BE2C (cell line): Measurements from ENCODE around the gene SIX4.
"Not testable (repeated sequence)": the region's sequence is repeated elsewhere in the genome, so short reads cannot be mapped to it uniquely, and the experiment has no call there.

ENCODE experiments used
- DNase-seq: peaks from one replicate; pipeline ENCODE4 v3.0.0-alpha.2; 2020
- H3K27me3 ChIP-seq: fragments of 250-450 bp; sonication (Bioruptor Pico); 2 replicates; pipeline ENCODE4 v1.5.1; 2020; ENCODE audit warnings: mild to moderate bottlenecking
- H3K36me3 ChIP-seq: fragments of 250-450 bp; sonication (Bioruptor Pico); 2 replicates; pipeline ENCODE4 v1.5.1; 2020; ENCODE audit warnings: mild to moderate bottlenecking
- H3K4me1 ChIP-seq: fragments of 250-450 bp; sonication (Bioruptor Pico); 2 replicates; pipeline ENCODE4 v1.5.1; 2020
- H3K4me3 ChIP-seq: 2 replicates; pipeline ENCODE4 v1.5.1; 2011; ENCODE audit warnings: low read depth, low read length
- H3K9me3 ChIP-seq: fragments of 250-450 bp; sonication (Bioruptor Pico); 2 replicates; pipeline ENCODE4 v1.5.1; 2020
- TF ChIP-seq, protein P1 (sequence below): IDR thresholded peaks from 2 replicates; pipeline ENCODE4 v1.5.1; 2012; ENCODE audit warnings: mild to moderate bottlenecking, low read depth, low read length

Gene SIX4

DNA sequence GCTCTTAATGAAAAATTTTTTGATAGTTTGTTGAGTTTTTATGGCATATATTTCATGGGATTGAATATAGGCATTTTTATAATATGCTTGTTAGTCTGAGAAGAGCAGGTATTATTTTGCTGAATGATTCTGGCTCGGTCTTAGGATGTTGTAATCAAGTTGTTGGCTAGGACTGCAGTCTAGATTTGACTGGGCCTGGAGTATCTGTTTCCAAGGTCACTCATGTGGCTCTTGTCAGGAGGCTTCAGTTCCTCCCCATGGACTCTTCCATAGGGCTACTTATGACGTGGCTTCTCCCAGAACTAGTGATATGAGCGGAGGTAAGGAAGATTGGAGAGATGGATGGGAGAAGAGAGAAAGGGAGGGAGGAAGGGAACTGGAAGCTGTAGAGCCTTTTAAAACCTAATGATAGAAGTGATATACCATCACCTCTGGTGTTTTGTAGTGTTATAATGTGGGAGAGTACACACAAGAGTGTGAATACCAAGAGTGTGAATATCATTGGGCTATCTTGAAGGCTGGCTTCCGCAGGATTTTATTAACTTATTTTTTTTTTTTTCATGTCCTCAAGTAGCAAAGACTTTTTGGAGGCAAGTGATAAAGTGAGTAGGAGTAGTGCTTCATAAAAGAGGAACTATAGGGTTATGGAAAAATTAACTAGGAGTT lies 14.8 kb upstream of the SIX4 start:
- TF ChIP-seq, protein P1, sequence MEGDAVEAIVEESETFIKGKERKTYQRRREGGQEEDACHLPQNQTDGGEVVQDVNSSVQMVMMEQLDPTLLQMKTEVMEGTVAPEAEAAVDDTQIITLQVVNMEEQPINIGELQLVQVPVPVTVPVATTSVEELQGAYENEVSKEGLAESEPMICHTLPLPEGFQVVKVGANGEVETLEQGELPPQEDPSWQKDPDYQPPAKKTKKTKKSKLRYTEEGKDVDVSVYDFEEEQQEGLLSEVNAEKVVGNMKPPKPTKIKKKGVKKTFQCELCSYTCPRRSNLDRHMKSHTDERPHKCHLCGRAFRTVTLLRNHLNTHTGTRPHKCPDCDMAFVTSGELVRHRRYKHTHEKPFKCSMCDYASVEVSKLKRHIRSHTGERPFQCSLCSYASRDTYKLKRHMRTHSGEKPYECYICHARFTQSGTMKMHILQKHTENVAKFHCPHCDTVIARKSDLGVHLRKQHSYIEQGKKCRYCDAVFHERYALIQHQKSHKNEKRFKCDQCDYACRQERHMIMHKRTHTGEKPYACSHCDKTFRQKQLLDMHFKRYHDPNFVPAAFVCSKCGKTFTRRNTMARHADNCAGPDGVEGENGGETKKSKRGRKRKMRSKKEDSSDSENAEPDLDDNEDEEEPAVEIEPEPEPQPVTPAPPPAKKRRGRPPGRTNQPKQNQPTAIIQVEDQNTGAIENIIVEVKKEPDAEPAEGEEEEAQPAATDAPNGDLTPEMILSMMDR: no peak
- Histone ChIP-seq H3K27me3 (no peaks in the 10 kb centered on the region), H3K4me1 (no peaks in the 10 kb centered on the region), H3K9me3 (no peaks in the 10 kb centered on the region), H3K36me3 (no peaks in the 10 kb centered on the region), H3K4me3 (no peak overlapping the region)
- no peak for DNase-seq

DNA sequence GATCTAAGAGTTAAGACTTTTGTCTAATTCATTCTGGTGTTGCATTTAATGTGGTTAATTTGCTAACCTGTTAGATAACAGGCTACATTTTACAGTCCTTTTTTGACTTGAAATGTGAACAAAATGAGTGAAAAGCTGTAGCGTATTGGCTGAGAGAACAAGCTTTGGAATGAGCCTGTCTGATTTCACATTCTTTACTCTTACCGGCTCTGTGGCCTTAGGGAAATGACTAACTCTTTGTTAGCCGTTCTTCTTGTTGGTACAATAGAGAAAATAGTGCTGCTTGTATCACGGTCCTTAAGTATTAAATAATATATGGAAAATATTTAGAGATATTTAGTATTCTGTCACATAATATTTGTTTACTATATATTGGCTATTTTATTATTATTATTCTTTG lies 12.3 kb upstream of the SIX4 start:
- Histone ChIP-seq H3K27me3 (0 out of 2 replicates have a peak, but pooled peaks cover 3% of the 10 kb centered on the region), H3K9me3 (no peaks in the 10 kb centered on the region), H3K4me3 (peak overlapping the region; percentile 99), H3K36me3 (no peaks in the 10 kb centered on the region), H3K4me1 (no peaks in the 10 kb centered on the region)
- TF ChIP-seq, protein P1: no peak
- DNase-seq: no peak

DNA sequence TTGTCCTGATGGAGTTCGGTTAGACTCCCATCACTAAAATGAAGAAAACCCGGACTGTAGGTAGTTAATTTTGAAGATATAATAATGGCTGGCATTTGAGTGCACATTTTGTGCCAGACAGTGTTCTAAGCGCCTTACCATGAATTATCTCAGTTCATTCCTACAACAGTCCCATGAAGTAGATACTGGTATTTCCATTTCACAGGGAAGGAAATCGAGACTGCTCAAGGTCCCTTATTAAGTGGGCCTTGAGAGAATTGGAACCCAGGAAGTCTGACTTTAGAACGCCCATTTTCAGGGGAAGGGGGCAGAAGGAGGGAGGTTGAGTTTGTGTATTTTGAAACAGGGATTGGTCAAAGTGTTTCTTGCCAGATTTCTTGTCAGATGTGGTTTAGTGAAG lies 11.3 kb upstream of the SIX4 start:
- H3K27me3 ChIP-seq: 0 out of 2 replicates have a peak, but pooled peaks cover 3% of the 10 kb centered on the region
- H3K9me3 ChIP-seq: no peaks in the 10 kb centered on the region
- TF ChIP-seq, protein P1: no peak
- peak overlapping the region; percentile 99 for H3K4me3 ChIP-seq
- no peak for DNase-seq
- H3K36me3 ChIP-seq: no peaks in the 10 kb centered on the region
- no peaks in the 10 kb centered on the region for H3K4me1 ChIP-seq

DNA sequence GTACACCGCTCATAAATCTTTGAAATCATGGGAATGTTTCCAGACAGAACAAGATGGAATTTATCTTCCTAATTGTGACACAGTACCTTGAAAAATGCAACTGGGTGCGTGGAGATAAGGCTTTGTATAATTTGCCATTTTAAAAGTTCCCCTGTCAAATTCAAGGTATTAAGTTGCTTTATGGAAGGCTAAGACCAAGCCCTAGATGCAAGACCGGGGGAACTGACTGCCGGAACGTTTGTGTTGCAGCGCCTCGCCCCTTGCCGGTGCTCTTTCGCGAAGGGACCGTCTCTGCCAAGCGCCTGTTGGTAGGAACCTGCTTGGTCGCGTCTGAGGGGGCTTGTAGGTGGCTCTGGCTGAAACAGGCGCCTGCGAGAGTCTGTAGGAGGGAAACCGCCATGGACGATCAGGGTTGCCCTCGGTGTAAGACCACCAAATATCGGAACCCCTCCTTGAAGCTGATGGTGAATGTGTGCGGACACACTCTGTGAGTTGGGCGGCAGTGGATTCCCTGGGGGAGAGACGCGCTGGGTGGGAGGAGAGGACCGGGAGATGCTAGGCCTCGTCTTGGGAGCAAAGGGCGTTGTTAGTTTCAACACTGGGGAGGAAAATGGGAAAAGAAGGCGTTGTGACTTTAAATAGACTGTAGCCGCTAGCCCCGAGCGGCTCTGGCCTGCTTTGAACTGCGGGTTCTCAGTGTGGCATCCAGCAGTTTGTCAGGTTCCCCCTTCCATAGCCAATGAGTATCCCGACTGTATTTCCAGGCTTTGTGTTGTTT lies 10.5 kb upstream of the SIX4 start, which contains the start of gene MNAT1:
TSS of gene MNAT1 (plus strand) at position 297 of the 778 bp plus-strand sequence. CDS start at position 399, 102 bp downstream.
- DNase-seq: peak; percentile 86
- H3K36me3 ChIP-seq: no peaks in the 10 kb centered on the region
- H3K27me3 ChIP-seq: 0 out of 2 replicates have a peak, but pooled peaks cover 3% of the 10 kb centered on the region
- TF ChIP-seq, protein P1: peak; percentile 17; the same call in 1 of the 2 replicates
- H3K4me3 ChIP-seq: peak within 1 kb of the TSS; percentile 99
- no peaks in the 10 kb centered on the region for H3K9me3 ChIP-seq
- no peaks in the 10 kb centered on the region for H3K4me1 ChIP-seq

DNA sequence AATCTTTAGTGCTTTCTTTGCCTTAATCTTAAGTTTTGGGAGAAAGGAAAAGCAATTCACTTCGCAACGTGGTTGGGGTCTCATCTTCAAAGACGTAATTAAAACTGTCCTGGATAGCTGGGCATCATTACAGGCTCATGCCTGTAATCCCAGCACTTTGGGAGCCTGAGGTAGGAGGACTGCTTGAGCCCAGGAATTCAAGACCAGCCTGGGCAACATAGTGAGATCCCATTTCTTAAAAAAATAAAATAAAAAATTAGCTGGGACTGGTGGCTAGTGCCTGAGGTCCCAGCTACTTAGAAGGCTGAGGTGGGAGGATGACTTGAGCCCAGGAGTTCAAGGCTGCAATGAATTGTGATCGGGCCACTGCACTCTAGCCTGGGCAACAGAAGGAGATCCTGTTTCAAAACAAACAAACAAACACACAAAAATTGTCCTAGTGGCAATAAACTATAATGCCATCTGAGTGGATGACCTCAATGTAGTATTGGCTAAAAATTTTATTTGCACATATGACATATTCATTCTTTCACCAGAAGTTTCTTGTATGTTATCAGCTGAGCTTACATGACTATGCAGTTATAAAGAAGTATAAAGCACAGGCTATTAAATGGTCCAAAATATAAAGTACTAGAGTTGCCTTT lies 8.8 kb upstream of the SIX4 start:
- H3K4me3 ChIP-seq: no peak overlapping the region
- 0 out of 2 replicates have a peak, but pooled peaks cover 3% of the 10 kb centered on the region for H3K27me3 ChIP-seq
- no peaks in the 10 kb centered on the region for H3K4me1 ChIP-seq
- no peaks in the 10 kb centered on the region for H3K36me3 ChIP-seq
- no peaks in the 10 kb centered on the region for H3K9me3 ChIP-seq
- TF ChIP-seq, protein P1: no peak
- no peak for DNase-seq

DNA sequence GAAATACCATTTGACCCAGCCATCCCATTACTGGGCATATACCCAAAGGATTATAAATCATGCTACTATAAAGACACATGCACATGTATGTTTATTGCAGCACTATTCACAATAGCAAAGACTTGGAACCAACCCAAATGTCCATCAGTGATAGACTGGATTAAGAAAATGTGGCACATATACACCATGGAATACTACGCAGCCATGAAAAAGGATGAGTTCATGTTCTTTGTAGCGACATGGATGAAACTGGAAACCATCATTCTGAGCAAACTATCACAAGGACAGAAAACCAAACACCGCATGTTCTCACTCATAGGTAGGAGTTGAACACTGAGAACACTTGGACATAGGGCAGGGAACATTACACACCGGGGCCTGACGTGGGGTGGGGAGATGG lies 7.1 kb upstream of the SIX4 start:
- not testable (repeated sequence) for H3K27me3 ChIP-seq, H3K4me3 ChIP-seq, H3K9me3 ChIP-seq, H3K4me1 ChIP-seq, H3K36me3 ChIP-seq, DNase-seq
